Loucy (cell line): ENCODE measurements around the gene OTOA.

Source experiments
- EZH2phosphoT487 ChIP-seq: fragments of 200-600 bp; IDR thresholded peaks from 2 replicates; pipeline ENCODE4 v1.6.1; 2018; ENCODE audit warnings: antibody characterized with exemption, mild to moderate bottlenecking, moderate library complexity, borderline replicate concordance
- TF ChIP-seq, protein P1 (sequence below): fragments of 200-600 bp; sonication (generic); conservative IDR thresholded peaks from 2 replicates; pipeline ENCODE4 v1.5.1; 2014; ENCODE audit warnings: mild to moderate bottlenecking, antibody characterized with exemption, low read length

DNA sequence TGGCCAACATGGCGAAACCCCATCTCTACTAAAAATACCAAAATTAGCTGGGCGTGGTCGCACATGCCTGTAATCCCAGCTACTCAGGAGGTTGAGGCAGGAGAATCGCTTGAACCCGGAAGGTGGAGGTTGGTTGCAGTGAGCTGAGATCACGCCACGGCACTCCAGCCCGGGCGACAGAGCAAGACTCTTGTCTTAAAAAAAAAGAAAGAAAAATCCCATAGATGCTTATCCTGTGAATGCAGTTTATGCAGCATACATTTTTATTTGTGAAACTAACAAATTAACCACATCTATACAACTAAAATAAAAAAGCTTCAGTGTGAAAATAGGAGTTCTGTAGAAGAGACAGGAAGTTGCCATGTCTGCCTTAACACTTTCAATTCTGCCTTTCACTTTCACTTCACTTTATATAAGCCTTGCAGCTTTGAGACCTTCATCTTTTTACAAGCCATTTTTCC is 18.5 kb upstream of the OTOA start:
- TF ChIP-seq, protein P1, sequence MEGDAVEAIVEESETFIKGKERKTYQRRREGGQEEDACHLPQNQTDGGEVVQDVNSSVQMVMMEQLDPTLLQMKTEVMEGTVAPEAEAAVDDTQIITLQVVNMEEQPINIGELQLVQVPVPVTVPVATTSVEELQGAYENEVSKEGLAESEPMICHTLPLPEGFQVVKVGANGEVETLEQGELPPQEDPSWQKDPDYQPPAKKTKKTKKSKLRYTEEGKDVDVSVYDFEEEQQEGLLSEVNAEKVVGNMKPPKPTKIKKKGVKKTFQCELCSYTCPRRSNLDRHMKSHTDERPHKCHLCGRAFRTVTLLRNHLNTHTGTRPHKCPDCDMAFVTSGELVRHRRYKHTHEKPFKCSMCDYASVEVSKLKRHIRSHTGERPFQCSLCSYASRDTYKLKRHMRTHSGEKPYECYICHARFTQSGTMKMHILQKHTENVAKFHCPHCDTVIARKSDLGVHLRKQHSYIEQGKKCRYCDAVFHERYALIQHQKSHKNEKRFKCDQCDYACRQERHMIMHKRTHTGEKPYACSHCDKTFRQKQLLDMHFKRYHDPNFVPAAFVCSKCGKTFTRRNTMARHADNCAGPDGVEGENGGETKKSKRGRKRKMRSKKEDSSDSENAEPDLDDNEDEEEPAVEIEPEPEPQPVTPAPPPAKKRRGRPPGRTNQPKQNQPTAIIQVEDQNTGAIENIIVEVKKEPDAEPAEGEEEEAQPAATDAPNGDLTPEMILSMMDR = no peak
- no peak for TF ChIP-seq EZH2phosphoT487
